Upper lobe of left lung (tissue), 4 donors: ENCODE measurements around the gene APIP.

Source experiments
- CTCF ChIP-seq, 6 experiments: fragments of 450-650 bp in 4 of 6; fragments of 200-600 bp in 2 of 6; sonication (generic) in 2 of 6; IDR thresholded peaks; one replicate each; pipeline ENCODE4 v1.5.1; 2016 to 2019; ENCODE audit warnings: antibody characterized with exemption in 6 of 6
- POLR2A ChIP-seq, 4 donors: fragments of 450-650 bp; IDR thresholded peaks; one replicate each; pipeline ENCODE4 v1.5.1; 2016 to 2017; ENCODE audit warnings: antibody characterized with exemption in 4 of 4, mild to moderate bottlenecking in 2 of 4
- POLR2AphosphoS5 ChIP-seq, 2 donors: sonication (generic); formaldehyde crosslinking; IDR thresholded peaks; one replicate each; pipeline ENCODE4 v1.5.1; 2017; ENCODE audit warnings: antibody characterized with exemption in 2 of 2

GRCh38 chr11:34944692-34945091, 28.5 kb upstream of the APIP start:
- no peak for TF ChIP-seq CTCF (IDR thresholded peaks at IDR 0.05)
- TF ChIP-seq POLR2A (IDR thresholded peaks at IDR 0.05) = no peak
- no peak for TF ChIP-seq POLR2AphosphoS5 (IDR thresholded peaks at IDR 0.05)
